HUES48 (cell line): ENCODE measurements around the gene EHD3.

Source experiments
- H3K27ac ChIP-seq: one replicate; pipeline ENCODE4 v1.7.0; 2013; ENCODE audit warnings: low read depth, low read length, inconsistent platforms
- H3K27me3 ChIP-seq: 2 replicates; pipeline ENCODE4 v1.6.1; 2013; ENCODE audit warnings: mild to moderate bottlenecking, low read length; ENCODE audit not compliant: control insufficient read depth, insufficient read depth
- H3K36me3 ChIP-seq: 2 replicates; pipeline ENCODE4 v1.6.1; 2013; ENCODE audit warnings: low read length; ENCODE audit not compliant: control insufficient read depth, insufficient read depth
- H3K4me1 ChIP-seq: 2 replicates; pipeline ENCODE4 v1.6.1; 2013; ENCODE audit warnings: mild to moderate bottlenecking, low read length; ENCODE audit not compliant: control insufficient read depth, insufficient read depth
- H3K4me3 ChIP-seq: 2 replicates; pipeline ENCODE4 v1.5.1; 2013; ENCODE audit warnings: mild to moderate bottlenecking, low read depth, low read length
- H3K9ac ChIP-seq: 2 replicates; pipeline ENCODE4 v1.6.1; 2013; ENCODE audit warnings: mild to moderate bottlenecking, low read depth, low read length, moderate library complexity
- H3K9me3 ChIP-seq: 2 replicates; pipeline ENCODE4 v1.6.1; 2013; ENCODE audit warnings: low read length; ENCODE audit not compliant: control insufficient read depth, insufficient read depth

EHD3 gene

GRCh38 chr2:31197669-31198068, 36.3 kb upstream of the EHD3 start:
- H3K9me3 ChIP-seq = no peaks in the 10 kb centered on the region
- H3K9ac ChIP-seq = no peak overlapping the region
- H3K36me3 ChIP-seq = no peaks in the 10 kb centered on the region
- H3K4me3 ChIP-seq = no peak overlapping the region
- H3K27me3 ChIP-seq = no peaks in the 10 kb centered on the region; the same call in 1 of the 2 replicates
- H3K4me1 ChIP-seq = no peaks in the 10 kb centered on the region
- H3K27ac ChIP-seq = no peak overlapping the region

DNA sequence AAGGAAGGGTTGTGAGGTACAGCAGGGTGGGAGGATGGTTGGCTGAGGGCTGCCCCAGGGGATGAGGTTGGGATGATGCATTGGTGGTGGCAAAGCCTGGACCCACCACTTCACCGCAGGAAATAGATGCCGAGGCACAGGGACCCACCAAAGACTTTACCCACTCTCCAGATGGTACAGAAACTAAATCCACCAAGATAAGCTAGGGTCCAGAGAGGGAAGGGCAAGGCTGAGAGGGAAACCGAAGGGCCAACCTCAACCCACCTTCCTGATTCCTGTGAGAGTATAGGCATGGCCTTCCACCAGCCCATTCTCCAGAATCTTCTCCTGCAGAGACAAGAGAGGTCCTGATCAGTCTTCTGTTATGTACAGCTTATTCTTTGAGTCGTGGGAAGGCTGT, 34.7 kb upstream of the EHD3 start:
- H3K4me1 ChIP-seq = no peaks in the 10 kb centered on the region
- no peaks in the 10 kb centered on the region for H3K36me3 ChIP-seq
- no peak overlapping the region for H3K4me3 ChIP-seq
- no peak overlapping the region for H3K9ac ChIP-seq
- H3K27me3 ChIP-seq = no peaks in the 10 kb centered on the region; the same call in 1 of the 2 replicates
- no peaks in the 10 kb centered on the region for H3K9me3 ChIP-seq
- no peak overlapping the region for H3K27ac ChIP-seq

- no peaks in the 10 kb centered on the region for H3K36me3 ChIP-seq
- no peaks in the 10 kb centered on the region for H3K9me3 ChIP-seq
- H3K4me1 ChIP-seq = no peaks in the 10 kb centered on the region
- H3K27me3 ChIP-seq = no peaks in the 10 kb centered on the region; the same call in 1 of the 2 replicates
- H3K9ac ChIP-seq = no peak overlapping the region
- H3K4me3 ChIP-seq = no peak overlapping the region
- no peak overlapping the region for H3K27ac ChIP-seq
Measured at GRCh38 chr2:31200972-31201371, 33.0 kb upstream of the EHD3 start.

- Histone ChIP-seq H3K36me3 (no peaks in the 10 kb centered on the region), H3K4me3 (no peak overlapping the region), H3K9me3 (no peaks in the 10 kb centered on the region), H3K27ac (no peak overlapping the region), H3K4me1 (no peaks in the 10 kb centered on the region), H3K27me3 (no peaks in the 10 kb centered on the region; the same call in 1 of the 2 replicates), H3K9ac (no peak overlapping the region)
Measured at GRCh38 chr2:31202041-31202440, 31.9 kb upstream of the EHD3 start.

DNA sequence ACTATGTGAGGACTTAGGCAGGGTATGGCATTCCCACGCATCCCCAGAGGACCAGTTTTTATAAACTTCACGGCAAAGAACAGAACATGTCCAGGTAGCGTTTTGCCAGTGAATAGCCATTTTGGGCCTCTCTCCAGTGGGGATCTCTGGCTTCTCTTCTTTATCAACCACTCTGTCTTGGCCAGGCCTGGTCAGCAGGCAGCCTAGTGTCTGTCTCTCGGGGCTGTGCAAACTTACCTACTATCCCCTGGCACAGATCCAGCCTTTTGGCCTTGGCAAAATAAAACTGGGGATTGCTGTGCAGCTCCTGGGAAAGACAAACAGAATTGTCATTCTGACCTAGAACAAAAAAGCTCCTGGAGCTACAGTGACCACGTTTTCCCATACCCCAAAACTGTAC, 31.1 kb upstream of the EHD3 start:
- Histone ChIP-seq H3K9me3 (no peaks in the 10 kb centered on the region), H3K4me3 (no peak overlapping the region), H3K9ac (no peak overlapping the region), H3K4me1 (peaks cover 3% of the 10 kb centered on the region; the same call in 1 of the 2 replicates), H3K36me3 (no peaks in the 10 kb centered on the region), H3K27ac (no peak overlapping the region), H3K27me3 (no peaks in the 10 kb centered on the region; the same call in 1 of the 2 replicates)

DNA sequence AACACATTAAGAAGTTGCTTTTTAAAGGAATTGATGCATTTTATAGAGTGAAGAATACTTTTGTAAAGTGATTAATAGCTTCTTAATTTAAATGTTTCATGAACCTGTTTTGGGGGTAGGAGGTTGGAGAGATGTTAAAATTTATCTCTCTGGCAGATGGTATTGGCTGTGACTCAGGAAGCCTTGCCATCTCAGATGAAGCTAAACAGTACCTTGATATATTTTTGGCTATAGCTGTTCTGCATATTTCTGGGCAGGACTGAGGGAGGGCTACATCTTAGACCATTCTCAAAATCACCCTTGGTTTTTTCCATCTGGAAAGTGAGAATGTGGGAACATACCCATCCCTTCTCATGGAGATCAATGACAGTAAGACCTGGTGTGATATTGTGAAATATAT, 30.0 kb upstream of the EHD3 start:
- H3K9me3 ChIP-seq = no peaks in the 10 kb centered on the region
- no peak overlapping the region for H3K4me3 ChIP-seq
- H3K36me3 ChIP-seq = no peaks in the 10 kb centered on the region
- H3K9ac ChIP-seq = no peak overlapping the region
- no peaks in the 10 kb centered on the region; the same call in 1 of the 2 replicates for H3K27me3 ChIP-seq
- H3K27ac ChIP-seq = no peak overlapping the region
- H3K4me1 ChIP-seq = peaks cover 6% of the 10 kb centered on the region; the same call in 1 of the 2 replicates

GRCh38 chr2:31204783-31205182, 29.2 kb upstream of the EHD3 start:
- H3K9me3 ChIP-seq = no peaks in the 10 kb centered on the region
- H3K4me1 ChIP-seq = peaks cover 6% of the 10 kb centered on the region; the same call in 1 of the 2 replicates
- no peaks in the 10 kb centered on the region for H3K27me3 ChIP-seq
- no peaks in the 10 kb centered on the region for H3K36me3 ChIP-seq
- H3K27ac ChIP-seq = no peak overlapping the region
- H3K9ac ChIP-seq = no peak overlapping the region
- no peak overlapping the region for H3K4me3 ChIP-seq

GRCh38 chr2:31205186-31205585, 28.8 kb upstream of the EHD3 start:
- no peak overlapping the region for H3K4me3 ChIP-seq
- H3K27ac ChIP-seq = no peak overlapping the region
- peaks cover 6% of the 10 kb centered on the region; the same call in 1 of the 2 replicates for H3K4me1 ChIP-seq
- H3K36me3 ChIP-seq = no peaks in the 10 kb centered on the region
- no peaks in the 10 kb centered on the region for H3K9me3 ChIP-seq
- no peak overlapping the region for H3K9ac ChIP-seq
- no peaks in the 10 kb centered on the region for H3K27me3 ChIP-seq

- no peak overlapping the region for H3K9ac ChIP-seq
- H3K9me3 ChIP-seq = no peaks in the 10 kb centered on the region
- peaks cover 6% of the 10 kb centered on the region; the same call in 1 of the 2 replicates for H3K4me1 ChIP-seq
- H3K4me3 ChIP-seq = no peak overlapping the region
- no peaks in the 10 kb centered on the region for H3K27me3 ChIP-seq
- H3K36me3 ChIP-seq = no peaks in the 10 kb centered on the region
- no peak overlapping the region for H3K27ac ChIP-seq
Measured at GRCh38 chr2:31205613-31206012, 28.3 kb upstream of the EHD3 start.

GRCh38 chr2:31207790-31208189, 26.2 kb upstream of the EHD3 start:
- Histone ChIP-seq H3K9ac (no peak overlapping the region), H3K4me3 (no peak overlapping the region), H3K27me3 (no peaks in the 10 kb centered on the region), H3K4me1 (peaks cover 6% of the 10 kb centered on the region; the same call in 1 of the 2 replicates), H3K36me3 (no peaks in the 10 kb centered on the region), H3K9me3 (no peaks in the 10 kb centered on the region), H3K27ac (peak overlapping the region; percentile 54)

GRCh38 chr2:31208240-31208639, 25.7 kb upstream of the EHD3 start:
- Histone ChIP-seq H3K36me3 (no peaks in the 10 kb centered on the region), H3K4me3 (no peak overlapping the region), H3K4me1 (peaks cover 6% of the 10 kb centered on the region; the same call in 1 of the 2 replicates), H3K9me3 (no peaks in the 10 kb centered on the region), H3K9ac (no peak overlapping the region), H3K27me3 (no peaks in the 10 kb centered on the region), H3K27ac (peak overlapping the region; percentile 54)
